Vagina (tissue), 2 donors: ENCODE results near the gene ELMO1.

Experiments used
- CTCF ChIP-seq, 3 experiments: fragments of 450-650 bp in 2 of 3; fragments of 200-600 bp in 1 of 3; sonication (generic) in 1 of 3; IDR thresholded peaks; one replicate each; pipeline ENCODE4 v1.5.1; 2017 to 2019; ENCODE audit warnings: antibody characterized with exemption in 3 of 3, mild to moderate bottlenecking in 2 of 3, moderate library complexity in 2 of 3
- POLR2A ChIP-seq, 2 donors: fragments of 450-650 bp; IDR thresholded peaks; one replicate each; pipeline ENCODE4 v1.6.1; 2017; ENCODE audit warnings: antibody characterized with exemption in 2 of 2, mild to moderate bottlenecking in 2 of 2, moderate library complexity in 2 of 2

GRCh38 chr7:37351716-37352115, 96.9 kb downstream of the ELMO1 start:
- TF ChIP-seq CTCF (IDR thresholded peaks at IDR 0.05) = no peak
- no peak for TF ChIP-seq POLR2A (IDR thresholded peaks at IDR 0.05)
